ENCODE results near the gene BTBD7.

The BTBD7 gene

GRCh38 chr14:93318927-93319326, 13.9 kb downstream of the BTBD7 start:
- H3K36me3 Mint-ChIP-seq, result peaks cover 15% of the 10 kb centered on the region
- H3K4me1 Mint-ChIP-seq, result peaks cover 60% of the 10 kb centered on the region
- H3K27ac Mint-ChIP-seq, result peak overlapping the region; percentile 34
- no peaks in the 10 kb centered on the region for H3K9me3 Mint-ChIP-seq
- no peak for ATAC-seq
- no peak overlapping the region for H3K4me3 Mint-ChIP-seq
- H3K27me3 Mint-ChIP-seq, result no peaks in the 10 kb centered on the region

GRCh38 chr14:93317875-93318807, 14.7 kb downstream of the BTBD7 start:
- Mint-ChIP-seq H3K27ac (peak overlapping the region; percentile 34), H3K4me1 (peaks cover 56% of the 10 kb centered on the region), H3K9me3 (no peaks in the 10 kb centered on the region), H3K27me3 (no peaks in the 10 kb centered on the region), H3K36me3 (peaks cover 7% of the 10 kb centered on the region), H3K4me3 (no peak overlapping the region)
- ATAC-seq, result no peak

GRCh38 chr14:93317210-93317874, 15.5 kb downstream of the BTBD7 start:
- no peak overlapping the region for H3K4me3 Mint-ChIP-seq
- ATAC-seq, result no peak
- H3K9me3 Mint-ChIP-seq, result no peaks in the 10 kb centered on the region
- H3K27ac Mint-ChIP-seq, result no peak overlapping the region
- H3K4me1 Mint-ChIP-seq, result peaks cover 61% of the 10 kb centered on the region
- peaks cover 7% of the 10 kb centered on the region for H3K36me3 Mint-ChIP-seq
- H3K27me3 Mint-ChIP-seq, result no peaks in the 10 kb centered on the region

GRCh38 chr14:93316716-93317115, 16.1 kb downstream of the BTBD7 start:
- no peak overlapping the region for H3K27ac Mint-ChIP-seq
- H3K36me3 Mint-ChIP-seq, result peaks cover 6% of the 10 kb centered on the region
- ATAC-seq, result no peak
- H3K9me3 Mint-ChIP-seq, result no peaks in the 10 kb centered on the region
- no peak overlapping the region for H3K4me3 Mint-ChIP-seq
- H3K4me1 Mint-ChIP-seq, result peaks cover 66% of the 10 kb centered on the region
- H3K27me3 Mint-ChIP-seq, result no peaks in the 10 kb centered on the region

- no peak overlapping the region for H3K27ac Mint-ChIP-seq
- H3K4me3 Mint-ChIP-seq, result no peak overlapping the region
- no peaks in the 10 kb centered on the region for H3K27me3 Mint-ChIP-seq
- peaks cover 63% of the 10 kb centered on the region for H3K4me1 Mint-ChIP-seq
- H3K36me3 Mint-ChIP-seq, result no peaks in the 10 kb centered on the region
- no peaks in the 10 kb centered on the region for H3K9me3 Mint-ChIP-seq
- ATAC-seq, result no peak
Observed at GRCh38 chr14:93315575-93315974, 17.3 kb downstream of the BTBD7 start.

GRCh38 chr14:93311082-93311481, 21.8 kb downstream of the BTBD7 start:
- no peak for ATAC-seq
- no peaks in the 10 kb centered on the region for H3K9me3 Mint-ChIP-seq
- H3K27me3 Mint-ChIP-seq, result no peaks in the 10 kb centered on the region
- H3K27ac Mint-ChIP-seq, result no peak overlapping the region
- peaks cover 56% of the 10 kb centered on the region for H3K4me1 Mint-ChIP-seq
- no peaks in the 10 kb centered on the region for H3K36me3 Mint-ChIP-seq
- H3K4me3 Mint-ChIP-seq, result no peak overlapping the region

GRCh38 chr14:93309427-93309966, 23.3 kb downstream of the BTBD7 start:
- no peak overlapping the region for H3K4me3 Mint-ChIP-seq
- ATAC-seq, result no peak
- no peaks in the 10 kb centered on the region for H3K9me3 Mint-ChIP-seq
- no peak overlapping the region for H3K27ac Mint-ChIP-seq
- peaks cover 65% of the 10 kb centered on the region for H3K4me1 Mint-ChIP-seq
- H3K36me3 Mint-ChIP-seq, result no peaks in the 10 kb centered on the region
- H3K27me3 Mint-ChIP-seq, result no peaks in the 10 kb centered on the region

GRCh38 chr14:93308686-93309345, 24.0 kb downstream of the BTBD7 start:
- Mint-ChIP-seq H3K4me3 (no peak overlapping the region), H3K27me3 (no peaks in the 10 kb centered on the region), H3K36me3 (no peaks in the 10 kb centered on the region), H3K27ac (no peak overlapping the region), H3K4me1 (peaks cover 66% of the 10 kb centered on the region), H3K9me3 (no peaks in the 10 kb centered on the region)
- no peak for ATAC-seq

- Mint-ChIP-seq H3K4me1 (peaks cover 51% of the 10 kb centered on the region), H3K27me3 (no peaks in the 10 kb centered on the region), H3K9me3 (no peaks in the 10 kb centered on the region), H3K36me3 (peaks cover 5% of the 10 kb centered on the region), H3K4me3 (no peak overlapping the region), H3K27ac (peak overlapping the region; percentile 13)
- no peak for ATAC-seq
Observed at GRCh38 chr14:93306812-93307211, 26.0 kb downstream of the BTBD7 start.

GRCh38 chr14:93305725-93306418, 27.0 kb downstream of the BTBD7 start:
- Mint-ChIP-seq H3K4me1 (peaks cover 44% of the 10 kb centered on the region), H3K27me3 (no peaks in the 10 kb centered on the region), H3K27ac (no peak overlapping the region), H3K9me3 (no peaks in the 10 kb centered on the region), H3K36me3 (peaks cover 5% of the 10 kb centered on the region), H3K4me3 (no peak overlapping the region)
- ATAC-seq, result no peak

- Mint-ChIP-seq H3K4me3 (no peak overlapping the region), H3K9me3 (no peaks in the 10 kb centered on the region), H3K27ac (no peak overlapping the region), H3K27me3 (no peaks in the 10 kb centered on the region), H3K36me3 (peaks cover 5% of the 10 kb centered on the region), H3K4me1 (peaks cover 50% of the 10 kb centered on the region)
- no peak for ATAC-seq
Observed at GRCh38 chr14:93304771-93305170, 28.1 kb downstream of the BTBD7 start.

- no peak for ATAC-seq
- H3K36me3 Mint-ChIP-seq, result peaks cover 5% of the 10 kb centered on the region
- H3K27me3 Mint-ChIP-seq, result no peaks in the 10 kb centered on the region
- H3K27ac Mint-ChIP-seq, result no peak overlapping the region
- H3K4me1 Mint-ChIP-seq, result peaks cover 49% of the 10 kb centered on the region
- H3K9me3 Mint-ChIP-seq, result no peaks in the 10 kb centered on the region
- no peak overlapping the region for H3K4me3 Mint-ChIP-seq
Observed at GRCh38 chr14:93303659-93304058, 29.2 kb downstream of the BTBD7 start.

GRCh38 chr14:93302688-93303581, 29.9 kb downstream of the BTBD7 start:
- no peak overlapping the region for H3K27ac Mint-ChIP-seq
- H3K27me3 Mint-ChIP-seq, result no peaks in the 10 kb centered on the region
- ATAC-seq, result no peak
- H3K4me3 Mint-ChIP-seq, result no peak overlapping the region
- H3K4me1 Mint-ChIP-seq, result peaks cover 48% of the 10 kb centered on the region
- no peaks in the 10 kb centered on the region for H3K9me3 Mint-ChIP-seq
- H3K36me3 Mint-ChIP-seq, result peaks cover 5% of the 10 kb centered on the region

GRCh38 chr14:93301821-93302447, 30.9 kb downstream of the BTBD7 start:
- Mint-ChIP-seq H3K27ac (peak overlapping the region; percentile 22), H3K4me3 (no peak overlapping the region), H3K27me3 (no peaks in the 10 kb centered on the region), H3K9me3 (no peaks in the 10 kb centered on the region), H3K36me3 (peaks cover 5% of the 10 kb centered on the region), H3K4me1 (peaks cover 38% of the 10 kb centered on the region)
- no peak for ATAC-seq
